ENCODE data around the gene RAD9A. TPM values are rescaled to one million over a fixed set of nuclear protein-coding genes. Genes with fewer than 3 reads are reported as not detected.

Gene RAD9A
- total and polyA plus RNA-seq, 9 of the 15 experiments (the other 6 are each of a cell fraction or from before 2014, with no cell fraction given) = 1.4 to 41.2 (median 16.1) TPM

GRCh38 chr11:67384851-67385366 is 6.9 kb upstream of the RAD9A start:
- peak overlapping the region in 1 of 2 experiments; percentile 8; a peak in 1 of 4 replicates for H3K9ac ChIP-seq (ENCODE audit: insufficient read depth in 1 of 2, low read depth in 2 of 2, low read length in 2 of 2)

GRCh38 chr11:67387069-67387468 is 4.7 kb upstream of the RAD9A start:
- FAIRE-seq = peak; percentile 49
- ChIA-PET POLR2A (interaction anchor here (0.7 to 2.1 kb wide), 6 partner anchors 10 to 824 kb away, joined by 3 to 9 read pairs (median 4); partner anchors contain the start of gene PPP1CA), CTCF (ENCODE audit: low intra/inter-chr PET ratio) (no interaction called here)
- intact Hi-C loops (cut with micrococcal nuclease) = no loop called here
- H3K9me1 ChIP-seq (ENCODE audit: control insufficient read depth, insufficient read depth, low read length) = no peaks in the 10 kb centered on the region
- H2AFZ ChIP-seq (ENCODE audit: low read depth, low read length) = no peak overlapping the region
- TF ChIP-seq STAG1 (CRISPR knock-in tag; IDR thresholded peaks at IDR 0.05; ENCODE audit: borderline replicate concordance) (no peak), CBFA2T3 (IDR thresholded peaks at IDR 0.05) (peak; percentile 62)
- BruUV-seq (replicated peaks) = no TSS peak
- in situ Hi-C loops (cut with MboI) = no loop called here
- H3K4me1 ChIP-seq (replicated peaks in 1 of 2; ENCODE audit: control insufficient read depth in 2 of 2, insufficient read depth in 2 of 2, low read length in 2 of 2) = peaks cover 14 to 45% of the 10 kb centered on the region in 2 experiments; a peak in 4 of 5 replicates
- no peak overlapping the region for H3K27ac ChIP-seq (ENCODE audit: extremely low read depth, low read depth, low read length)
- no peaks in the 10 kb centered on the region for H3K27me3 ChIP-seq (ENCODE audit: control insufficient read depth in 2 of 2, insufficient read depth in 2 of 2, low read length in 2 of 2)
- WGBS (ENCODE audit: insufficient coverage, low coverage, missing lambda C conversion rate) = 11% methylated on average over 6 of the region's 9 CpGs
- peak overlapping the region in 1 of 2 experiments; percentile 73; a peak in 1 of 4 replicates for H3K9ac ChIP-seq (ENCODE audit: insufficient read depth in 1 of 2, low read depth in 2 of 2, low read length in 2 of 2)
- H3K9me3 ChIP-seq (replicated peaks; ENCODE audit: control insufficient read depth, insufficient read depth, low read depth, low read length) = no peaks in the 10 kb centered on the region
- H3K36me3 ChIP-seq (ENCODE audit: control insufficient read depth, insufficient read depth, low read length) = no peaks in the 10 kb centered on the region; the same call in 2 of the 3 replicates
- H3K4me2 ChIP-seq (ENCODE audit: insufficient read depth, low read length) = no peak overlapping the region
- peaks cover 17% of the 10 kb centered on the region for H3K79me2 ChIP-seq (ENCODE audit: control insufficient read depth, insufficient read depth, low read length)
- no peak for ATAC-seq
- DNase-seq (ENCODE audit: extremely low read depth in 1 of 4, low spot score in 3 of 4) = peak in 1 of 4 experiments; percentile 38
- H3K4me3 ChIP-seq = no peak overlapping the region
- H4K20me1 ChIP-seq (replicated peaks; ENCODE audit: control insufficient read depth, insufficient read depth, low read length) = no peaks in the 10 kb centered on the region

More at GRCh38 chr11:67384851-67385366, 6.9 kb upstream of the RAD9A start:
- ChIA-PET POLR2A (interaction anchor here (0.5 kb wide), 1 partner anchor 229 kb away, joined by 4 read pairs; no protein-coding TSS in a partner anchor), CTCF (ENCODE audit: low intra/inter-chr PET ratio) (interaction anchor here (0.8 kb wide), 1 partner anchor 28 kb away, joined by 3 read pairs; no protein-coding TSS in a partner anchor)
- 47% methylated on average over 3 of the region's 3 CpGs for WGBS (ENCODE audit: insufficient coverage, low coverage, missing lambda C conversion rate)
- H3K27ac ChIP-seq (ENCODE audit: extremely low read depth, low read depth, low read length) = no peak overlapping the region
- in situ Hi-C loops (cut with MboI) = loop anchor here (5.0 kb wide), 1 partner anchor 123 kb away; no protein-coding TSS in a partner anchor
- H3K79me2 ChIP-seq (ENCODE audit: control insufficient read depth, insufficient read depth, low read length) = peaks cover 1% of the 10 kb centered on the region; the same call in 1 of the 3 replicates
- H3K27me3 ChIP-seq (ENCODE audit: control insufficient read depth in 2 of 2, insufficient read depth in 2 of 2, low read length in 2 of 2) = no peaks in the 10 kb centered on the region
- DNase-seq (ENCODE audit: extremely low read depth in 1 of 4, low spot score in 3 of 4) (no peak), FAIRE-seq (no peak), ATAC-seq (no peak)
- no peak overlapping the region for H3K4me2 ChIP-seq (ENCODE audit: insufficient read depth, low read length)
- no peaks in the 10 kb centered on the region; the same call in 2 of the 3 replicates for H3K36me3 ChIP-seq (ENCODE audit: control insufficient read depth, insufficient read depth, low read length)
- intact Hi-C loops (cut with micrococcal nuclease) = loop anchor here (5.0 kb wide), 1 partner anchor 303 kb away; no protein-coding TSS in a partner anchor
- H3K9me1 ChIP-seq (ENCODE audit: control insufficient read depth, insufficient read depth, low read length) = no peaks in the 10 kb centered on the region
- H2AFZ ChIP-seq (ENCODE audit: low read depth, low read length) = no peak overlapping the region
- BruUV-seq (replicated peaks) = no TSS peak
- no peaks in the 10 kb centered on the region for H3K9me3 ChIP-seq (replicated peaks; ENCODE audit: control insufficient read depth, insufficient read depth, low read depth, low read length)
- H4K20me1 ChIP-seq (replicated peaks; ENCODE audit: control insufficient read depth, insufficient read depth, low read length) = no peaks in the 10 kb centered on the region
- peaks cover 29 to 42% of the 10 kb centered on the region in 2 experiments for H3K4me1 ChIP-seq (replicated peaks in 1 of 2; ENCODE audit: control insufficient read depth in 2 of 2, insufficient read depth in 2 of 2, low read length in 2 of 2)
- no peak overlapping the region for H3K4me3 ChIP-seq
- peak; percentile 72 for TF ChIP-seq NFIC (IDR thresholded peaks at IDR 0.05)
- TF ChIP-seq BCOR (IDR thresholded peaks at IDR 0.05) = no peak
